Neural crest cell (in vitro differentiated cells): ENCODE measurements around the gene STX3. TPM values are rescaled to one million over a fixed set of nuclear protein-coding genes. Genes with fewer than 3 reads are reported as not detected.

Experiments used
- DNase-seq: peaks from one replicate; pipeline ENCODE4 v3.0.0; 2021; ENCODE audit warnings: low read depth, mixed read lengths, low spot score
- H3K27ac Mint-ChIP-seq: one replicate; pipeline ENCODE4 v1.8.0; 2021; ENCODE audit warnings: mild to moderate bottlenecking, mixed read lengths; ENCODE audit not compliant: unreplicated experiment
- H3K27me3 Mint-ChIP-seq: 2 replicates; pipeline ENCODE4 v1.8.0; 2021; ENCODE audit warnings: low read depth, mild to moderate bottlenecking, mixed read lengths
- H3K36me3 Mint-ChIP-seq: 2 replicates; pipeline ENCODE4 v1.8.0; 2021; ENCODE audit warnings: low read depth, mild to moderate bottlenecking, mixed read lengths
- H3K4me1 Mint-ChIP-seq: 2 replicates; pipeline ENCODE4 v1.8.0; 2021; ENCODE audit warnings: mixed read lengths
- H3K4me3 Mint-ChIP-seq: one replicate; pipeline ENCODE4 v1.8.0; 2021; ENCODE audit warnings: mild to moderate bottlenecking, mixed read lengths
- H3K9me3 Mint-ChIP-seq: 2 replicates; pipeline ENCODE4 v1.8.0; 2021; ENCODE audit warnings: mixed read lengths
- CTCF ChIP-seq: fragments of 200-600 bp; sonication (generic); conservative IDR thresholded peaks from 2 replicates; pipeline ENCODE4 v1.5.0; 2021; ENCODE audit warnings: antibody characterized with exemption, mild to moderate bottlenecking
- total RNA-seq: library from RNA; stranded (reverse); gene quantifications from 2 replicates; pipeline ENCODE4 v1.2.1, GENCODE V29; 2021

STX3 gene
- total RNA-seq, 1 donor from 2014 or later, result 6.5 TPM

DNA sequence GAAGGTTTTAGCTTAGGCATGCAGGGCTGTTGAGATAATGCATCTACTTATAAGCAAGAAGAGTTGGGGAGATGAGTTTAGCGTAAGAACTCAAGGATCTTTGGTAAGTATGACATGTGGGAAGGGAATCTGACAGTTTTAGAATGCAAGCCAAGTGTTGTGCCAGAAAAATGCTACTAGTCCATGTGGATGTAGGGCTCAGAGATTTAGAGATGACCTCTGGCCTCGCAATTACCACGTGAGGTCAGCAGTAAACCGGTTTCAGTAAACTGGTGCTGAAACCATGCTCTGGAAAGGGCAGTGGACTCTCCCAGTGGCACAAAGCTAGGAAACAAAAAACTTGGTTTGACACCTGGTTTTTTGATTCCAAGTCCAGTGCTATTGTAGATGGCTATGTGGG is 36.5 kb downstream of the STX3 start:
- Mint-ChIP-seq H3K4me1 (no peaks in the 10 kb centered on the region), H3K27me3 (no peaks in the 10 kb centered on the region), H3K4me3 (no peak overlapping the region), H3K36me3 (no peaks in the 10 kb centered on the region), H3K9me3 (no peaks in the 10 kb centered on the region), H3K27ac (no peak overlapping the region)
- DNase-seq, result no peak
- TF ChIP-seq CTCF, result no peak

DNA sequence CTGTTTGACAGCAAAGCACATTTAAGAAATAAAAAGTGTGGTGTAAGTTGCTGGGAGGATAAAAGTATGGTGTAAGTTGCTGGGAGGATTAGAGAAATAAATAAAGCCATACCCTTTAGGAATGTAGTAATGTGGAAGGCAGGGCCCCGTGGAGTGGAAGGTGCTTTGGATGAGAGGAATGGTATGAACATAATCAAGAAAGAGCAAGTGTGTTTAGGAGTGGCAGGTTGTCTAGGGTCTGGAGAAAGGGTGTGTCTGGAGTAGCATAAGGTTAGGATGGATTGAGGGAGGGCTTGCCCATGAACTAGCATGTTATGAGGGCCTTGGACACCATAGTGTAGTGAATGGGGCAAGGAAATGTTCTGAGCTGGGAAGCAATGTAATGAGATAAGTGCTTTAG is 37.3 kb downstream of the STX3 start:
- Mint-ChIP-seq H3K27me3 (no peaks in the 10 kb centered on the region), H3K27ac (peak overlapping the region; percentile 53), H3K36me3 (no peaks in the 10 kb centered on the region), H3K4me1 (no peaks in the 10 kb centered on the region), H3K4me3 (no peak overlapping the region), H3K9me3 (no peaks in the 10 kb centered on the region)
- DNase-seq, result no peak
- TF ChIP-seq CTCF, result no peak

DNA sequence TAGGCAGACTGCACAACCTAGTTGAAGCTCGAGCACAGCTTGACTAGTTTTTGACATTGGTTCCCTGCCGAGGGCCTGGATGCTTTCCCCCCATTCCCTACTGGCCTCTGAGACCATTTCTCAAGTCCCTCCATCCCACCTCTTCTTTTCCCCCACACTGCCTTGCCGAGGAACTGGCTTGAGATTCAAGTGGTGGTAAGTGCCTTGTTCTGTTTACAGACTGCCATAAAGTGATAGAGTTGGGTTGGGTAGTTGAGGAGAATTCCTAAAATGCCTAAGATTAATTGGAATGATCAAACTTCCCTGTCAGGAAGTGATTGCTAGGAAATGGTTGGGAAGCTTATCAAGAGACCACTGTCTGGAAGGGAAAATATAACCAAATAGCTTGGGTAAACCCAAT is 39.2 kb downstream of the STX3 start:
- DNase-seq, result no peak
- H3K27me3 Mint-ChIP-seq, result no peaks in the 10 kb centered on the region
- TF ChIP-seq CTCF, result no peak
- no peaks in the 10 kb centered on the region for H3K4me1 Mint-ChIP-seq
- H3K9me3 Mint-ChIP-seq, result no peaks in the 10 kb centered on the region
- no peak overlapping the region for H3K27ac Mint-ChIP-seq
- no peaks in the 10 kb centered on the region for H3K36me3 Mint-ChIP-seq
- H3K4me3 Mint-ChIP-seq, result no peak overlapping the region

- no peak for TF ChIP-seq CTCF
- Mint-ChIP-seq H3K4me3 (no peak overlapping the region), H3K36me3 (no peaks in the 10 kb centered on the region), H3K27me3 (no peaks in the 10 kb centered on the region), H3K4me1 (no peaks in the 10 kb centered on the region), H3K9me3 (no peaks in the 10 kb centered on the region), H3K27ac (peak overlapping the region; percentile 78)
- no peak for DNase-seq
Measured at GRCh38 chr11:59800390-59801025, 45.3 kb downstream of the STX3 start.

- TF ChIP-seq CTCF, result no peak
- Mint-ChIP-seq H3K27me3 (no peaks in the 10 kb centered on the region), H3K4me1 (no peaks in the 10 kb centered on the region), H3K27ac (no peak overlapping the region), H3K9me3 (no peaks in the 10 kb centered on the region), H3K36me3 (no peaks in the 10 kb centered on the region), H3K4me3 (no peak overlapping the region)
- DNase-seq, result no peak
Measured at GRCh38 chr11:59801160-59801706, 46.1 kb downstream of the STX3 start.
